ENCODE measurements around the gene FAM83C.
"Not testable (repeated sequence)": the region's sequence is repeated elsewhere in the genome, so short reads cannot be mapped to it uniquely, and the experiment has no call there.

FAM83C gene

GRCh38 chr20:35257175-35257909, 34.9 kb downstream of the FAM83C start:
- H3K27ac ChIP-seq, result peak overlapping the region; percentile 50
- TF ChIP-seq CTCF (IDR thresholded peaks at IDR 0.05) (no peak), ZFX (IDR thresholded peaks at IDR 0.05; ENCODE audit: borderline replicate concordance) (no peak)

GRCh38 chr20:35254448-35254999, 37.7 kb downstream of the FAM83C start:
- no peak overlapping the region for H3K27ac ChIP-seq
- TF ChIP-seq ZFX (IDR thresholded peaks at IDR 0.05; ENCODE audit: borderline replicate concordance), result no peak
- TF ChIP-seq CTCF (IDR thresholded peaks at IDR 0.05), result no peak

- TF ChIP-seq CTCF (IDR thresholded peaks at IDR 0.05) (no peak), ZFX (IDR thresholded peaks at IDR 0.05; ENCODE audit: borderline replicate concordance) (no peak)
- H3K27ac ChIP-seq, result no peak overlapping the region
These were observed 39.2 kb downstream of the FAM83C start for GRCh38 chr20:35253010-35253409.

GRCh38 chr20:35252598-35252997, 39.6 kb downstream of the FAM83C start:
- not testable (repeated sequence) for H3K27ac ChIP-seq

GRCh38 chr20:35252037-35252461, 40.2 kb downstream of the FAM83C start:
- TF ChIP-seq ZFX (IDR thresholded peaks at IDR 0.05; ENCODE audit: borderline replicate concordance) (no peak), CTCF (IDR thresholded peaks at IDR 0.05) (no peak)
- H3K27ac ChIP-seq, result no peak overlapping the region

GRCh38 chr20:35251613-35251940, 40.6 kb downstream of the FAM83C start:
- TF ChIP-seq CTCF (IDR thresholded peaks at IDR 0.05), result no peak
- no peak for TF ChIP-seq ZFX (IDR thresholded peaks at IDR 0.05; ENCODE audit: borderline replicate concordance)
- H3K27ac ChIP-seq, result no peak overlapping the region

- no peak overlapping the region for H3K27ac ChIP-seq
- TF ChIP-seq ZFX (IDR thresholded peaks at IDR 0.05; ENCODE audit: borderline replicate concordance) (no peak), CTCF (IDR thresholded peaks at IDR 0.05) (no peak)
These were observed 43.4 kb downstream of the FAM83C start for GRCh38 chr20:35248641-35249475.
